Left lung (tissue), 14 donors: ENCODE measurements around the gene CFAP210. TPM values are rescaled to one million over a fixed set of nuclear protein-coding genes. Genes with fewer than 3 reads are reported as not detected.
A peak's percentile ranks its signal among the peaks of the same experiment; 100 is the strongest.

Experiments
- ATAC-seq: fragments of 200-7000 bp; cut with Tn5 transposase; one replicate; pipeline ENCODE4 v1.9.1; 2020; ENCODE audit warnings: moderate library complexity
- DNase-seq, 4 donors: peaks; one replicate each; pipeline ENCODE4 v3.0.0-alpha.2; 2013 to 2020
- H3K27ac ChIP-seq, 2 donors: fragments of 200-600 bp; sonication (generic) in 1 of 2; one replicate each; pipeline versions ENCODE4 v1.5.0 to v1.8.0; 2020 to 2021
- H3K27me3 ChIP-seq, 2 donors: fragments of 200-600 bp; sonication (generic) in 1 of 2; one replicate each; pipeline versions ENCODE4 v1.5.0 to v1.8.0; 2020 to 2021
- H3K36me3 ChIP-seq, 2 donors: fragments of 200-600 bp; sonication (generic) in 1 of 2; one replicate each; pipeline versions ENCODE4 v1.5.0 to v1.8.0; 2020 to 2021
- H3K4me1 ChIP-seq, 2 donors: fragments of 200-600 bp; one replicate each; pipeline ENCODE4 v1.8.0; 2021
- H3K4me3 ChIP-seq, 2 donors: fragments of 200-600 bp; sonication (generic) in 1 of 2; one replicate each; pipeline versions ENCODE4 v1.5.0 to v1.8.0; 2020 to 2021; ENCODE audit warnings: mild to moderate bottlenecking in 1 of 2
- H3K9me3 ChIP-seq, 2 donors: fragments of 200-600 bp; sonication (generic) in 1 of 2; one replicate each; pipeline versions ENCODE4 v1.5.0 to v1.8.0; 2020 to 2021
- intact Hi-C, 2 donors: fragments of 100-400 bp; cut with DNase I; formaldehyde crosslinking; loops; one replicate each; pipeline versions ENCODE4 v1.11.2 to v1.14.2; 2022
- long read RNA-seq, 12 donors: library from polyadenylated mRNA in 2 of 12; unstranded in 2 of 12; transcript quantifications; one replicate each; pipeline ENCODE4 v2.0.0 and lab custom pipeline, GENCODE V29; 2019 to 2026
- polyA plus RNA-seq, 6 donors: library from polyadenylated mRNA; unstranded; fragments of 120-200 nt; gene quantifications; one replicate each; pipeline ENCODE4 v1.2.1, GENCODE V29; 2013; ENCODE audit not compliant: insufficient read length in 6 of 6
- total RNA-seq, 2 donors: library from RNA; stranded (reverse); fragmentation: NEBNext Ultra II Directional; extraction: Animal tissue kit (Norgen Biotek cat#: 25700); gene quantifications; one replicate each; pipeline ENCODE4 v1.2.1, GENCODE V29; 2021
- TF ChIP-seq, protein P1 (sequence below), 2 donors: fragments of 200-600 bp; sonication (generic) in 1 of 2; IDR thresholded peaks; one replicate each; pipeline versions ENCODE4 v1.5.0 to v1.8.0; 2021; ENCODE audit warnings: antibody characterized with exemption in 2 of 2
- donor health status: DM: no; HTN: yes; CAD: no.
- donor health status: DM: no; HTN: no; CAD: no.

CFAP210 gene, protein sequence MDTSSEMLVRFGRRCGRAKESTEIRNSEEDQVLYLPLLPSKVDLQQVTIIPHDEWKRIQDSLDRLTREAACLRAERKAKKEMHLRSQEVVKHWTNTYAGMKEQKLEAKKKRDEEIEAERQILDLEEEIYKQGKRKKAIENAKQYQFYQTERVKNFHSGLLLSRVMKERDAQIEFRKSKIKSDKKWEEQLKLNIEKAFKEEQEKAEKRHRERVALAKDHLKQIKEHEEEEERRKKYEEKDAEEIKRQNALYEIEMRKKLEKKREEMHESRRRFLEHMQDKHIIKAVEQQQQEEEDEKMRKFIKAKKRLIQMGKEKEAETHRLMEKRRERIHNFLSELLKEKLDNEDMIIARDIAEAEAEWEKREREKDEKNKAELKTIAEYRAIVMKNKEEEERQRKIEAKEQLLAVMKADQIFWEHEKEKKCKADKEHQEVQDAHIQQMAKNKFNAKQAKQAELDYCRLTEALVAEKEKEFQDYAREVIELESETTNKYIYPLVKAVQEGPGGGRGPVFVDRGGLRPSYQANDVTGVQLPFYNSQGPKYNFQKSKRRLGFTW
- total RNA-seq (under 1 TPM in 1 of 2 donors, not detected in 1; 0.68 TPM), polyA plus RNA-seq (1 to 10 TPM; 1.1 to 4.0 (median 2.5) TPM)
- long read RNA-seq, donor 1, partial matches to known transcripts = 361 of 626 reads
- long read RNA-seq, donor 1, other reads (novel, unspliced or antisense) = 265 of 626 reads
- long read RNA-seq, donor 2 = 0 reads
- long read RNA-seq, donor 3 = 0 reads
- long read RNA-seq, donor 4, partial matches to known transcripts = 0 of 2 reads
- long read RNA-seq, donor 4, other reads (novel, unspliced or antisense) = 2 of 2 reads
- long read RNA-seq, donor 5, partial matches to known transcripts = 0 of 1 reads
- long read RNA-seq, donor 5, other reads (novel, unspliced or antisense) = 0 of 1 reads
- long read RNA-seq, donor 6, partial matches to known transcripts = 0 of 1 reads
- long read RNA-seq, donor 6, other reads (novel, unspliced or antisense) = 0 of 1 reads
- long read RNA-seq, donor 7 = 0 reads
- long read RNA-seq, donor 8 = 0 reads
- long read RNA-seq, donor 9 = 0 reads
- long read RNA-seq, donor 10, partial matches to known transcripts = 1 of 2 reads
- long read RNA-seq, donor 10, other reads (novel, unspliced or antisense) = 1 of 2 reads
- long read RNA-seq, donor 11, partial matches to known transcripts = 5 of 5 reads
- long read RNA-seq, donor 11, other reads (novel, unspliced or antisense) = 0 of 5 reads
- long read RNA-seq, donor 12 = 0 reads

DNA sequence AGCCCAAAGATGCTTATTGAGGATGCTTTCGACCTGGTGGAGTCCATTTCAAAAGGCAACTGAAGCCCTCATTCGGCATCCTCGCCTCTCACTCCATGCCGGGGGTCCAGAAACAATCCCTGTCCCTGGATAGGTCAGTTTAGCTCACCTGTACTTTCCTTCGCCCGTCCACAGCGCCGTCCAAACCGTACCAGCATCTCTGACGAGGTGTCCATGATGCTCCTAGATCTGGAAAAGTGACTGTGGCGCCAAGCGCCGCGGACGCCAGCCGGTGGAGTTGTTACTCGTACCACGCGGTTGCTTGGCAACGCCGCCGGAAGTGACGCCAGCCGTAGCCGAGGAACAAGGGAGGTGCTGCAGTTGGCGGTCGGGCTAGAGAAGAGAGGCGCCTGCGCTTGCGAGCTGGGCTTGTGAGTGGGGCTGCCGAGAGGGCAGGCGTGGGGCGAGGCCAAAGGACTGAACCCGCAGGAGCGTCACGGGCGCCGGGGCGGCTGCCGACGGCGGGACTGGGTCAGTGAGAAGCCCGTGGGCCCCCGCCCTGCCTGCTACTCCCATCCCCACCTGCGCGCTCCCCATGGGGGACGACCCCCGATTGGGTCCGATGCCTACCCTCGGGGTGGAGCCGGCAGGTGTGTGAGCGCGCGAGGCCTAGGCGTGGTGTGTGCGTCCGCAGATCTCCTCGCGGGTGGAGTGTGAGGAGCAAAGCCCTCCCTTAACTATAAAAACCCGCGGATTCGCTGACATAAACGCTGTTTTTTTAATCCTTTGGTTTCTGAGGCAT lies at the start of gene CFAP210, which contains the start of gene PHOSPHO2:
Gene CFAP210 (minus strand): TSS at position 293 of the 781 bp plus-strand sequence. CDS start 78 bp downstream, at position 215.
Gene PHOSPHO2 (plus strand): TSS at position 357 of the 781 bp plus-strand sequence. CDS start 6,503 bp downstream, outside the sequence.
- peaks cover 6 to 18% of the 10 kb centered on the region in 2 donors for H3K4me1 ChIP-seq
- intact Hi-C loops = no loop called here
- H3K9me3 ChIP-seq = peaks cover 0 to 12% of the 10 kb centered on the region in 2 donors
- ATAC-seq = peak; percentile 99
- peaks cover 0 to 6% of the 10 kb centered on the region in 2 donors for H3K36me3 ChIP-seq
- H3K27me3 ChIP-seq = no peaks in the 10 kb centered on the region
- TF ChIP-seq, protein P1, sequence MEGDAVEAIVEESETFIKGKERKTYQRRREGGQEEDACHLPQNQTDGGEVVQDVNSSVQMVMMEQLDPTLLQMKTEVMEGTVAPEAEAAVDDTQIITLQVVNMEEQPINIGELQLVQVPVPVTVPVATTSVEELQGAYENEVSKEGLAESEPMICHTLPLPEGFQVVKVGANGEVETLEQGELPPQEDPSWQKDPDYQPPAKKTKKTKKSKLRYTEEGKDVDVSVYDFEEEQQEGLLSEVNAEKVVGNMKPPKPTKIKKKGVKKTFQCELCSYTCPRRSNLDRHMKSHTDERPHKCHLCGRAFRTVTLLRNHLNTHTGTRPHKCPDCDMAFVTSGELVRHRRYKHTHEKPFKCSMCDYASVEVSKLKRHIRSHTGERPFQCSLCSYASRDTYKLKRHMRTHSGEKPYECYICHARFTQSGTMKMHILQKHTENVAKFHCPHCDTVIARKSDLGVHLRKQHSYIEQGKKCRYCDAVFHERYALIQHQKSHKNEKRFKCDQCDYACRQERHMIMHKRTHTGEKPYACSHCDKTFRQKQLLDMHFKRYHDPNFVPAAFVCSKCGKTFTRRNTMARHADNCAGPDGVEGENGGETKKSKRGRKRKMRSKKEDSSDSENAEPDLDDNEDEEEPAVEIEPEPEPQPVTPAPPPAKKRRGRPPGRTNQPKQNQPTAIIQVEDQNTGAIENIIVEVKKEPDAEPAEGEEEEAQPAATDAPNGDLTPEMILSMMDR (IDR thresholded peaks at IDR 0.05) = no peak
- peak within 1 kb of the TSS; percentile 62 to 90 for H3K4me3 ChIP-seq
- peak within 1 kb of the TSS; percentile 83 to 91 for H3K27ac ChIP-seq
- peak; percentile 96 to 100 (median 98) for DNase-seq

GRCh38 chr2:169743549-169743948 lies 49.3 kb upstream of the CFAP210 start:
- H3K4me3 ChIP-seq = no peak overlapping the region
- no peaks in the 10 kb centered on the region for H3K4me1 ChIP-seq
- H3K27ac ChIP-seq = no peak overlapping the region
- H3K27me3 ChIP-seq = no peaks in the 10 kb centered on the region
- TF ChIP-seq, protein P1 (IDR thresholded peaks at IDR 0.05) = no peak
- no peak for DNase-seq
- no peaks in the 10 kb centered on the region for H3K36me3 ChIP-seq
- ATAC-seq = no peak
- intact Hi-C loops = no loop called here
- H3K9me3 ChIP-seq = no peaks in the 10 kb centered on the region

- Histone ChIP-seq H3K36me3 (no peaks in the 10 kb centered on the region), H3K9me3 (no peaks in the 10 kb centered on the region), H3K27ac (no peak overlapping the region), H3K4me1 (peaks cover 0 to 4% of the 10 kb centered on the region in 2 donors), H3K4me3 (no peak overlapping the region), H3K27me3 (peaks cover 0 to 4% of the 10 kb centered on the region in 2 donors)
- no peak for ATAC-seq
- TF ChIP-seq, protein P1 (IDR thresholded peaks at IDR 0.05) = no peak
- intact Hi-C loops = no loop called here
- DNase-seq = no peak
These were observed 45.1 kb upstream of the CFAP210 start for GRCh38 chr2:169739351-169739750.

GRCh38 chr2:169738566-169739229 lies 44.5 kb upstream of the CFAP210 start:
- Histone ChIP-seq H3K27ac (no peak overlapping the region), H3K36me3 (no peaks in the 10 kb centered on the region), H3K9me3 (no peaks in the 10 kb centered on the region), H3K4me3 (no peak overlapping the region), H3K27me3 (peaks cover 0 to 6% of the 10 kb centered on the region in 2 donors), H3K4me1 (peaks cover 0 to 6% of the 10 kb centered on the region in 2 donors)
- DNase-seq (no peak), ATAC-seq (no peak)
- TF ChIP-seq, protein P1 (IDR thresholded peaks at IDR 0.05) = no peak
- intact Hi-C loops = no loop called here
